OCI-LY7 (cell line): ENCODE data around the gene RIMKLB.

Experiments
- CTCF ChIP-seq: fragments of 200-600 bp; sonication (generic); conservative IDR thresholded peaks from 2 replicates; pipeline ENCODE4 v1.5.1; 2014; ENCODE audit warnings: mild to moderate bottlenecking, antibody characterized with exemption, low read length, moderate library complexity, mixed read lengths
- EZH2phosphoT487 ChIP-seq: fragments of 200-600 bp; sonication (generic); IDR thresholded peaks from 2 replicates; pipeline ENCODE4 v1.6.1; 2018; ENCODE audit warnings: low read depth, borderline replicate concordance, mild to moderate bottlenecking, mixed run types, antibody characterized with exemption, low read length, moderate library complexity, mixed read lengths

GRCh38 chr12:8746046-8746445, 48.3 kb downstream of the RIMKLB start:
- TF ChIP-seq CTCF (no peak), EZH2phosphoT487 (no peak)
